CD4-positive, alpha-beta memory T cell (primary cell): ENCODE results near the gene DDIAS. TPM values are rescaled to one million over a fixed set of nuclear protein-coding genes. Genes with fewer than 3 reads are reported as not detected.

Experiments
- CTCF ChIA-PET: fragments of 350-600 bp; sonication (Branson Sonifier 250); formaldehyde crosslinking; loops from one replicate; lab custom pipeline; 2021; ENCODE audit warnings: inconsistent platforms; ENCODE audit not compliant: partially characterized antibody; lab: Charles Lee
- POLR2A ChIA-PET: fragments of 350-600 bp; sonication (Branson Sonifier 250); formaldehyde crosslinking; loops from one replicate; lab custom pipeline; 2021; ENCODE audit not compliant: partially characterized antibody; lab: Charles Lee
- DNase-seq, 5 donors: peaks; one replicate each; pipeline versions ENCODE4 v3.0.0 to v3.0.0-alpha.2; 2020 to 2022; ENCODE audit warnings: mixed read lengths in 1 of 5
- H3K27ac ChIP-seq: one replicate; pipeline ENCODE4 v1.7.0; 2013; ENCODE audit warnings: low read depth, low read length
- H3K27me3 ChIP-seq: 2 replicates; pipeline ENCODE4 v1.7.0; 2013; ENCODE audit warnings: mild to moderate bottlenecking, low read length, moderate library complexity; ENCODE audit not compliant: insufficient read depth
- H3K36me3 ChIP-seq: 2 replicates; pipeline ENCODE4 v1.7.0; 2013; ENCODE audit warnings: mild to moderate bottlenecking, low read length, moderate library complexity; ENCODE audit not compliant: insufficient read depth
- H3K4me1 ChIP-seq: 2 replicates; pipeline ENCODE4 v1.7.0; 2013; ENCODE audit warnings: mild to moderate bottlenecking, low read length, moderate library complexity; ENCODE audit not compliant: insufficient read depth
- H3K4me3 ChIP-seq, 2 donors: one replicate each; pipeline ENCODE4 v1.7.0; 2013; ENCODE audit warnings: low read length in 2 of 2, mild to moderate bottlenecking in 1 of 2
- H3K9me3 ChIP-seq, 2 donors: one replicate each; pipeline ENCODE4 v1.7.0; 2013; ENCODE audit warnings: low read length in 2 of 2, control low read depth in 1 of 2; ENCODE audit not compliant: control insufficient read depth in 1 of 2
- H3K27ac Mint-ChIP-seq, 7 donors: one replicate each; pipeline ENCODE4 v1.8.0; 2020 to 2021; ENCODE audit warnings: mixed read lengths in 7 of 7, mild to moderate bottlenecking in 6 of 7, inconsistent platforms in 3 of 7, moderate library complexity in 3 of 7
- H3K27me3 Mint-ChIP-seq, 2 donors: one replicate each; pipeline ENCODE4 v1.8.0; 2020 to 2021; ENCODE audit warnings: mixed read lengths in 2 of 2
- H3K36me3 Mint-ChIP-seq, 2 donors: one replicate each; pipeline ENCODE4 v1.8.0; 2020 to 2021; ENCODE audit warnings: mixed read lengths in 2 of 2, inconsistent platforms in 1 of 2, mild to moderate bottlenecking in 1 of 2
- H3K4me1 Mint-ChIP-seq, 4 donors: one replicate each; pipeline ENCODE4 v1.8.0; 2020 to 2021; ENCODE audit warnings: mixed read lengths in 4 of 4, mild to moderate bottlenecking in 1 of 4
- H3K4me3 Mint-ChIP-seq, 8 donors: one replicate each; pipeline ENCODE4 v1.8.0; 2020 to 2021; ENCODE audit warnings: mixed read lengths in 8 of 8, mild to moderate bottlenecking in 7 of 8, moderate library complexity in 6 of 8, inconsistent platforms in 3 of 8
- H3K9me3 Mint-ChIP-seq, 8 donors: one replicate each; pipeline ENCODE4 v1.8.0; 2020 to 2021; ENCODE audit warnings: mixed read lengths in 8 of 8, mild to moderate bottlenecking in 5 of 8, inconsistent platforms in 3 of 8, moderate library complexity in 1 of 8
- intact Hi-C: fragments of 100-400 bp; cut with micrococcal nuclease; formaldehyde crosslinking; loops from one replicate; pipeline ENCODE4 v1.15.1; 2023
- polyA plus RNA-seq, 2 donors: library from polyadenylated mRNA; unstranded; fragments of 300-500 nt; fragmentation: Illumina TruSeq; gene quantifications; one replicate each; pipeline ENCODE4 v1.2.3, GENCODE V29; 2021
- total RNA-seq, 2 experiments: library from RNA; stranded (reverse); gene quantifications; one replicate each; pipeline ENCODE4 v1.2.3, GENCODE V29; 2021

Gene DDIAS
- total and polyA plus RNA-seq, 4 experiments from 2014 or later, result 0.67 to 2.4 (median 0.86) TPM; not detected in 1

DNA sequence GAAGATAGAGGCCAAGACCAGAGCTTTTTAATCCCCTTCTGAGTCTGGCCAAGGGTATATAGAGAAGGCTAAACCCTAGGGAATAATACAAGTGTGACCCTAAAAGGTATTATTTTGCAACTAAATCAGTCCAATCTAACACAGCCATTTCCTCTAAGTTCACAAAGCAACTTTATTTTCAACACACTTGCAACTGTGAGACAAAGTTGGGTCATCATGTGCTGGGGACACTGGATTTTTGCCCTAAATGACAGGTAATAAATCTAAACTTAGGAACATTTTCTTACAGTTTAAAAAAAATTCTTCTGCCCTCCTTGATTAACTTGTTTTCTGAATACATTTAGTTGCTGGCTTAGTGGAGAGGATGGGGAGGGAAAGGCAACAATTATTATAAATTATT is 78.3 kb downstream of the DDIAS start:
- POLR2A ChIA-PET, result interaction anchor here (1.1 kb wide), 1 partner anchor 19 kb away, joined by 3 read pairs; no protein-coding TSS in a partner anchor

GRCh38 chr11:82980292-82980691 is 78.8 kb downstream of the DDIAS start:
- H3K9me3 ChIP-seq, result no peaks in the 10 kb centered on the region
- H3K9me3 Mint-ChIP-seq, result no peaks in the 10 kb centered on the region

More for the DNA sequence above, 78.3 kb downstream of the DDIAS start:
- no peaks in the 10 kb centered on the region for H3K9me3 ChIP-seq
- H3K27me3 ChIP-seq, result no peaks in the 10 kb centered on the region
- H3K9me3 Mint-ChIP-seq, result no peaks in the 10 kb centered on the region
- H3K27me3 Mint-ChIP-seq, result no peaks in the 10 kb centered on the region
- peaks cover 10 to 11% (median 11%) of the 10 kb centered on the region in 4 donors for H3K4me1 Mint-ChIP-seq
- CTCF ChIA-PET, result no interaction called here
- no peaks in the 10 kb centered on the region for H3K4me1 ChIP-seq
- peak overlapping the region in 1 of 7 donors; percentile 86 for H3K27ac Mint-ChIP-seq
- H3K27ac ChIP-seq, result no peak overlapping the region
- intact Hi-C loops, result loop anchor here (2.0 kb wide), 1 partner anchor 19 kb away; no protein-coding TSS in a partner anchor
- no peak for DNase-seq
- no peak overlapping the region for H3K4me3 ChIP-seq
- H3K4me3 Mint-ChIP-seq, result no peak overlapping the region
- no peaks in the 10 kb centered on the region for H3K36me3 ChIP-seq
- peaks cover 20 to 22% of the 10 kb centered on the region in 2 donors for H3K36me3 Mint-ChIP-seq

GRCh38 chr11:82980947-82981346 is 79.4 kb downstream of the DDIAS start:
- CTCF ChIA-PET, result interaction anchor here (1.6 kb wide), 1 partner anchor 9 kb away, joined by 5 read pairs; no protein-coding TSS in a partner anchor
- no peaks in the 10 kb centered on the region for H3K36me3 ChIP-seq
- Mint-ChIP-seq H3K36me3 (peaks cover 23 to 26% of the 10 kb centered on the region in 2 donors), H3K27ac (no peak overlapping the region), H3K4me1 (peaks cover 10 to 11% (median 11%) of the 10 kb centered on the region in 4 donors), H3K4me3 (no peak overlapping the region), H3K27me3 (no peaks in the 10 kb centered on the region), H3K9me3 (no peaks in the 10 kb centered on the region)
- intact Hi-C loops, result no loop called here
- no peak overlapping the region for H3K27ac ChIP-seq
- no peak overlapping the region for H3K4me3 ChIP-seq
- no peaks in the 10 kb centered on the region for H3K4me1 ChIP-seq
- H3K27me3 ChIP-seq, result no peaks in the 10 kb centered on the region
- POLR2A ChIA-PET, result no interaction called here
- no peak for DNase-seq
- H3K9me3 ChIP-seq, result no peaks in the 10 kb centered on the region

More at GRCh38 chr11:82980292-82980691, 78.8 kb downstream of the DDIAS start:
- H3K27me3 Mint-ChIP-seq, result no peaks in the 10 kb centered on the region
- no peak overlapping the region for H3K4me3 Mint-ChIP-seq
- Histone ChIP-seq H3K27ac (no peak overlapping the region), H3K27me3 (no peaks in the 10 kb centered on the region), H3K4me3 (no peak overlapping the region), H3K36me3 (no peaks in the 10 kb centered on the region), H3K4me1 (no peaks in the 10 kb centered on the region)
- peaks cover 21 to 24% of the 10 kb centered on the region in 2 donors for H3K36me3 Mint-ChIP-seq
- DNase-seq, result no peak
- intact Hi-C loops, result no loop called here
- H3K4me1 Mint-ChIP-seq, result peaks cover 10 to 11% (median 11%) of the 10 kb centered on the region in 4 donors
- ChIA-PET POLR2A (interaction anchor here (1.1 kb wide), 1 partner anchor 20 kb away, joined by 3 read pairs; no protein-coding TSS in a partner anchor), CTCF (no interaction called here)
- peak overlapping the region in 1 of 7 donors; percentile 15 for H3K27ac Mint-ChIP-seq

DNA sequence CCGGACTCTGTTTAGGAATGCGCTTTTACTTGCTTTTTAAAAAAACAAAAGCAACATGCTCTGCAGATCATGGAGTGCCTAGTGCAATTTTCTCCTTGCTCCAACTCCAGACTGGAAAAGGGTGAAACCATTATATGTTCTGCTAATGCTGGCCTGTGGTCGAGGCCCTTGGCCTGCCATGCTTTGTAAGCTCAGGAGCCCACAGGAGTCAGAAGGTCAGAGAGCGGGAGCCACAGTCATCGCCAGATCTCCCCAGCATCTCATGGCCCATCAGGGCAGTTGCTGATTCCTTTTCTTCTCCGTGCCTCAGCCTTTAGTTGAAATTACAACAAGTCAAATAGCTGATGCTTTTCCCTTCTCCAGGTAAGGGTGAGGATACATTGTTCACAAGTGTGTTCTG is 80.3 kb downstream of the DDIAS start:
- intact Hi-C loops, result no loop called here
- Histone ChIP-seq H3K36me3 (no peaks in the 10 kb centered on the region), H3K27ac (no peak overlapping the region), H3K9me3 (no peaks in the 10 kb centered on the region), H3K27me3 (no peaks in the 10 kb centered on the region), H3K4me3 (no peak overlapping the region), H3K4me1 (no peaks in the 10 kb centered on the region)
- Mint-ChIP-seq H3K4me1 (peaks cover 10 to 11% (median 11%) of the 10 kb centered on the region in 4 donors), H3K4me3 (no peak overlapping the region), H3K9me3 (no peaks in the 10 kb centered on the region), H3K27me3 (no peaks in the 10 kb centered on the region), H3K36me3 (peaks cover 26 to 27% of the 10 kb centered on the region in 2 donors), H3K27ac (no peak overlapping the region)
- no peak for DNase-seq
- ChIA-PET POLR2A (no interaction called here), CTCF (interaction anchor here (1.6 kb wide), 1 partner anchor 8 kb away, joined by 5 read pairs; no protein-coding TSS in a partner anchor)

Other genes with a start within 250 kb of the DDIAS start
- gene FAM181B, start 167.9 kb upstream of the DDIAS start, total RNA-seq, result under 1 TPM in 1 of 2 experiments, not detected in 1; 0.11 TPM
- not detected for gene FAM181B, start 167.9 kb upstream of the DDIAS start, polyA plus RNA-seq
- 10 to 100 TPM; 24.1 to 28.0 TPM for gene PRCP, start 1.3 kb upstream of the DDIAS start, total RNA-seq
- gene PRCP, start 1.3 kb upstream of the DDIAS start, polyA plus RNA-seq, result 10 to 100 TPM; 34.4 to 38.4 TPM
- gene RAB30, start 170.2 kb downstream of the DDIAS start, total RNA-seq, result 10 to 100 TPM; 12.3 to 14.1 TPM
- 1 to 10 TPM; 5.0 to 8.9 TPM for gene RAB30, start 170.2 kb downstream of the DDIAS start, polyA plus RNA-seq